GM23248 (cell line): ENCODE results near the gene WASHC3.

Source experiments
- EZH2 ChIP-seq: fragments of 200-600 bp; sonication (generic); IDR thresholded peaks from 2 replicates; pipeline ENCODE4 v1.6.1; 2018; ENCODE audit warnings: antibody characterized with exemption, mild to moderate bottlenecking; ENCODE audit not compliant: insufficient read depth, poor library complexity, severe bottlenecking
- EZH2phosphoT487 ChIP-seq: fragments of 200-600 bp; sonication (generic); IDR thresholded peaks from 2 replicates; pipeline ENCODE4 v1.6.1; 2018; ENCODE audit warnings: antibody characterized with exemption, moderate library complexity, mild to moderate bottlenecking, low read depth; ENCODE audit not compliant: insufficient read depth

DNA sequence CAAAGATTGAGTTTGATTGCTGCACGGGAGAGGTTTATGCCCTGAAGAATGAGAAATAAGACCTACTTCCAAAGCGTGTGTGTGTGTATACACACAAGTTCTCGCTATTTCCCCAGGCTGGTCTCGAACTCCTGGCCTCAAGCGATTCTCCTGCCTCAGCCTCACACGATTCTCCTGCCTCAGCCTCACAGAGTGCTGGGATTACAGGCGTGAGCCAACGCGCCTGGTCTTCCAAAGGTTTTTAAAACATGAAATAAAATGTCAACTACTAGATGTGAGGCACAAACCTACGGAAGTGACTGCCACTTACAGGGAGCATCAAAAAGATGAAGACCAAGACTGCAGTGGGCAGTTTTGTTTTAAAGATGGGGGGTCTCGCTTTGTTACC is 622 bp upstream of the WASHC3 start:
- TF ChIP-seq EZH2phosphoT487 = no peak
- TF ChIP-seq EZH2 = no peak
